Brain microvascular endothelial cell (primary cell): ENCODE measurements around the gene STRA6.

Experiments used
- DNase-seq: peaks from one replicate; pipeline ENCODE4 v3.0.0-alpha.2; 2020
- H3K27ac ChIP-seq: fragments of 250-450 bp; sonication (Bioruptor Pico); 2 replicates; pipeline ENCODE4 v1.5.1; 2020; ENCODE audit warnings: mild to moderate bottlenecking, moderate library complexity
- H3K27me3 ChIP-seq: fragments of 250-450 bp; sonication (Bioruptor Pico); replicated peaks from 2 replicates; pipeline ENCODE4 v1.5.1; 2020; ENCODE audit warnings: mild to moderate bottlenecking
- H3K36me3 ChIP-seq: fragments of 250-450 bp; sonication (Bioruptor Pico); replicated peaks from 2 replicates; pipeline ENCODE4 v1.5.1; 2020; ENCODE audit warnings: mild to moderate bottlenecking
- H3K4me3 ChIP-seq: 2 replicates; pipeline ENCODE4 v1.5.1; 2011; ENCODE audit warnings: low read depth, mild to moderate bottlenecking, control low read depth, low read length, moderate library complexity
- in situ Hi-C: cut with HindIII; loops from 2 replicates; pipeline ENCODE4 v1.10.0; 2017; ENCODE audit warnings: low sequenced_read_pairs, low pct_ligation_motif_present
- TF ChIP-seq, protein P1 (sequence below): IDR thresholded peaks from 2 replicates; pipeline ENCODE4 v1.5.1; 2011; ENCODE audit warnings: low read depth, mild to moderate bottlenecking, moderate library complexity, low read length, control low read depth, inconsistent platforms; ENCODE audit errors: missing control alignments

STRA6 gene

GRCh38 chr15:74188216-74188615 lies 14.4 kb downstream of the STRA6 start:
- Histone ChIP-seq H3K4me3 (no peak overlapping the region), H3K36me3 (no peaks in the 10 kb centered on the region), H3K27me3 (no peaks in the 10 kb centered on the region), H3K27ac (no peak overlapping the region)
- TF ChIP-seq, protein P1, sequence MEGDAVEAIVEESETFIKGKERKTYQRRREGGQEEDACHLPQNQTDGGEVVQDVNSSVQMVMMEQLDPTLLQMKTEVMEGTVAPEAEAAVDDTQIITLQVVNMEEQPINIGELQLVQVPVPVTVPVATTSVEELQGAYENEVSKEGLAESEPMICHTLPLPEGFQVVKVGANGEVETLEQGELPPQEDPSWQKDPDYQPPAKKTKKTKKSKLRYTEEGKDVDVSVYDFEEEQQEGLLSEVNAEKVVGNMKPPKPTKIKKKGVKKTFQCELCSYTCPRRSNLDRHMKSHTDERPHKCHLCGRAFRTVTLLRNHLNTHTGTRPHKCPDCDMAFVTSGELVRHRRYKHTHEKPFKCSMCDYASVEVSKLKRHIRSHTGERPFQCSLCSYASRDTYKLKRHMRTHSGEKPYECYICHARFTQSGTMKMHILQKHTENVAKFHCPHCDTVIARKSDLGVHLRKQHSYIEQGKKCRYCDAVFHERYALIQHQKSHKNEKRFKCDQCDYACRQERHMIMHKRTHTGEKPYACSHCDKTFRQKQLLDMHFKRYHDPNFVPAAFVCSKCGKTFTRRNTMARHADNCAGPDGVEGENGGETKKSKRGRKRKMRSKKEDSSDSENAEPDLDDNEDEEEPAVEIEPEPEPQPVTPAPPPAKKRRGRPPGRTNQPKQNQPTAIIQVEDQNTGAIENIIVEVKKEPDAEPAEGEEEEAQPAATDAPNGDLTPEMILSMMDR, result no peak
- no peak for DNase-seq
- in situ Hi-C loops, result no loop called here

- no peak overlapping the region for H3K27ac ChIP-seq
- TF ChIP-seq, protein P1, result no peak
- H3K27me3 ChIP-seq, result no peaks in the 10 kb centered on the region
- no peaks in the 10 kb centered on the region for H3K36me3 ChIP-seq
- in situ Hi-C loops, result no loop called here
- no peak for DNase-seq
- no peak overlapping the region for H3K4me3 ChIP-seq
These were observed 16.8 kb downstream of the STRA6 start for GRCh38 chr15:74185710-74186348.

GRCh38 chr15:74184582-74185091 lies 17.9 kb downstream of the STRA6 start:
- in situ Hi-C loops, result no loop called here
- TF ChIP-seq, protein P1, result no peak
- Histone ChIP-seq H3K36me3 (no peaks in the 10 kb centered on the region), H3K27me3 (no peaks in the 10 kb centered on the region), H3K27ac (no peak overlapping the region), H3K4me3 (no peak overlapping the region)
- no peak for DNase-seq

- no peaks in the 10 kb centered on the region for H3K27me3 ChIP-seq
- TF ChIP-seq, protein P1, result no peak
- no peak overlapping the region for H3K27ac ChIP-seq
- in situ Hi-C loops, result no loop called here
- no peak for DNase-seq
- no peak overlapping the region for H3K4me3 ChIP-seq
- H3K36me3 ChIP-seq, result no peaks in the 10 kb centered on the region
These were observed 20.5 kb downstream of the STRA6 start for GRCh38 chr15:74182131-74182530.

- H3K27ac ChIP-seq, result no peak overlapping the region
- H3K4me3 ChIP-seq, result no peak overlapping the region
- no peak for DNase-seq
- in situ Hi-C loops, result no loop called here
- TF ChIP-seq, protein P1, result no peak
- no peaks in the 10 kb centered on the region for H3K27me3 ChIP-seq
- H3K36me3 ChIP-seq, result no peaks in the 10 kb centered on the region
These were observed 21.5 kb downstream of the STRA6 start for GRCh38 chr15:74180881-74181602.
